ENCODE results near the gene TAB2. TPM values are rescaled to one million over a fixed set of nuclear protein-coding genes. Genes with fewer than 3 reads are reported as not detected.

Gene TAB2
- total and polyA plus RNA-seq, 2 experiments from 2014 or later = 19.8 to 59.2 TPM

- no peak for TF ChIP-seq STAT1 (IDR thresholded peaks at IDR 0.05; ENCODE audit: unreplicated experiment)
- TF ChIP-seq, protein P1, sequence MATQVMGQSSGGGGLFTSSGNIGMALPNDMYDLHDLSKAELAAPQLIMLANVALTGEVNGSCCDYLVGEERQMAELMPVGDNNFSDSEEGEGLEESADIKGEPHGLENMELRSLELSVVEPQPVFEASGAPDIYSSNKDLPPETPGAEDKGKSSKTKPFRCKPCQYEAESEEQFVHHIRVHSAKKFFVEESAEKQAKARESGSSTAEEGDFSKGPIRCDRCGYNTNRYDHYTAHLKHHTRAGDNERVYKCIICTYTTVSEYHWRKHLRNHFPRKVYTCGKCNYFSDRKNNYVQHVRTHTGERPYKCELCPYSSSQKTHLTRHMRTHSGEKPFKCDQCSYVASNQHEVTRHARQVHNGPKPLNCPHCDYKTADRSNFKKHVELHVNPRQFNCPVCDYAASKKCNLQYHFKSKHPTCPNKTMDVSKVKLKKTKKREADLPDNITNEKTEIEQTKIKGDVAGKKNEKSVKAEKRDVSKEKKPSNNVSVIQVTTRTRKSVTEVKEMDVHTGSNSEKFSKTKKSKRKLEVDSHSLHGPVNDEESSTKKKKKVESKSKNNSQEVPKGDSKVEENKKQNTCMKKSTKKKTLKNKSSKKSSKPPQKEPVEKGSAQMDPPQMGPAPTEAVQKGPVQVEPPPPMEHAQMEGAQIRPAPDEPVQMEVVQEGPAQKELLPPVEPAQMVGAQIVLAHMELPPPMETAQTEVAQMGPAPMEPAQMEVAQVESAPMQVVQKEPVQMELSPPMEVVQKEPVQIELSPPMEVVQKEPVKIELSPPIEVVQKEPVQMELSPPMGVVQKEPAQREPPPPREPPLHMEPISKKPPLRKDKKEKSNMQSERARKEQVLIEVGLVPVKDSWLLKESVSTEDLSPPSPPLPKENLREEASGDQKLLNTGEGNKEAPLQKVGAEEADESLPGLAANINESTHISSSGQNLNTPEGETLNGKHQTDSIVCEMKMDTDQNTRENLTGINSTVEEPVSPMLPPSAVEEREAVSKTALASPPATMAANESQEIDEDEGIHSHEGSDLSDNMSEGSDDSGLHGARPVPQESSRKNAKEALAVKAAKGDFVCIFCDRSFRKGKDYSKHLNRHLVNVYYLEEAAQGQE (IDR thresholded peaks at IDR 0.05; ENCODE audit: unreplicated experiment) = no peak
- no peak for TF ChIP-seq ZNF114 (CRISPR knock-in tag; IDR thresholded peaks at IDR 0.05)
- TF ChIP-seq, protein P2, sequence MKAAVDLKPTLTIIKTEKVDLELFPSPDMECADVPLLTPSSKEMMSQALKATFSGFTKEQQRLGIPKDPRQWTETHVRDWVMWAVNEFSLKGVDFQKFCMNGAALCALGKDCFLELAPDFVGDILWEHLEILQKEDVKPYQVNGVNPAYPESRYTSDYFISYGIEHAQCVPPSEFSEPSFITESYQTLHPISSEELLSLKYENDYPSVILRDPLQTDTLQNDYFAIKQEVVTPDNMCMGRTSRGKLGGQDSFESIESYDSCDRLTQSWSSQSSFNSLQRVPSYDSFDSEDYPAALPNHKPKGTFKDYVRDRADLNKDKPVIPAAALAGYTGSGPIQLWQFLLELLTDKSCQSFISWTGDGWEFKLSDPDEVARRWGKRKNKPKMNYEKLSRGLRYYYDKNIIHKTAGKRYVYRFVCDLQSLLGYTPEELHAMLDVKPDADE (IDR thresholded peaks at IDR 0.05) = no peak
Observed at GRCh38 chr6:149273318-149273717, 44.2 kb upstream of the TAB2 start (continued).

GRCh38 chr6:149275621-149276020, 41.9 kb upstream of the TAB2 start:
- Histone ChIP-seq H3K9me2 (ENCODE audit: insufficient read depth) (no peaks in the 10 kb centered on the region; the same call in 1 of the 2 replicates), H3K4me1 (ENCODE audit: insufficient read depth) (no peaks in the 10 kb centered on the region), H3K4me3 (no peak overlapping the region), H3K4me2 (no peak overlapping the region), H3K36me3 (ENCODE audit: insufficient read depth) (no peaks in the 10 kb centered on the region), H3F3A (replicated peaks; ENCODE audit: low read depth) (no peaks in the 10 kb centered on the region), H3K79me2 (replicated peaks; ENCODE audit: insufficient read depth) (no peaks in the 10 kb centered on the region), H4K20me1 (replicated peaks; ENCODE audit: insufficient read depth) (no peaks in the 10 kb centered on the region), H3K27ac (ENCODE audit: low read depth) (no peak overlapping the region), H3K27me3 (ENCODE audit: insufficient read depth) (no peaks in the 10 kb centered on the region), H2AFZ (no peak overlapping the region)
- peaks cover 3% of the 10 kb centered on the region for H3K27me3 Mint-ChIP-seq (ENCODE audit: insufficient read depth, low read depth, poor library complexity)
- ATAC-seq (no peak), DNase-seq (ENCODE audit: low spot score) (no peak)
- H3K27ac Mint-ChIP-seq = no peak overlapping the region
- no peaks in the 10 kb centered on the region; the same call in 1 of the 3 replicates for H3K36me3 Mint-ChIP-seq (ENCODE audit: low read depth)
- H3K9me3 Mint-ChIP-seq = no peaks in the 10 kb centered on the region
- H3K4me3 Mint-ChIP-seq = no peak overlapping the region
- H3K4me1 Mint-ChIP-seq = no peaks in the 10 kb centered on the region
- TF ChIP-seq, protein P2 (IDR thresholded peaks at IDR 0.05) = no peak
- TF ChIP-seq EZH2phosphoT487 (IDR thresholded peaks at IDR 0.05; ENCODE audit: unreplicated experiment) (no peak), STAT1 (IDR thresholded peaks at IDR 0.05; ENCODE audit: unreplicated experiment) (no peak), CREB1 (CRISPR knock-in tag; IDR thresholded peaks at IDR 0.05; ENCODE audit: low read depth) (no peak), ZNF114 (CRISPR knock-in tag; IDR thresholded peaks at IDR 0.05) (no peak), ZNF331 (CRISPR knock-in tag; IDR thresholded peaks at IDR 0.05; ENCODE audit: low read depth) (no peak)
- TF ChIP-seq, protein P1 (IDR thresholded peaks at IDR 0.05; ENCODE audit: unreplicated experiment) = no peak
- TF ChIP-seq, protein P3, sequence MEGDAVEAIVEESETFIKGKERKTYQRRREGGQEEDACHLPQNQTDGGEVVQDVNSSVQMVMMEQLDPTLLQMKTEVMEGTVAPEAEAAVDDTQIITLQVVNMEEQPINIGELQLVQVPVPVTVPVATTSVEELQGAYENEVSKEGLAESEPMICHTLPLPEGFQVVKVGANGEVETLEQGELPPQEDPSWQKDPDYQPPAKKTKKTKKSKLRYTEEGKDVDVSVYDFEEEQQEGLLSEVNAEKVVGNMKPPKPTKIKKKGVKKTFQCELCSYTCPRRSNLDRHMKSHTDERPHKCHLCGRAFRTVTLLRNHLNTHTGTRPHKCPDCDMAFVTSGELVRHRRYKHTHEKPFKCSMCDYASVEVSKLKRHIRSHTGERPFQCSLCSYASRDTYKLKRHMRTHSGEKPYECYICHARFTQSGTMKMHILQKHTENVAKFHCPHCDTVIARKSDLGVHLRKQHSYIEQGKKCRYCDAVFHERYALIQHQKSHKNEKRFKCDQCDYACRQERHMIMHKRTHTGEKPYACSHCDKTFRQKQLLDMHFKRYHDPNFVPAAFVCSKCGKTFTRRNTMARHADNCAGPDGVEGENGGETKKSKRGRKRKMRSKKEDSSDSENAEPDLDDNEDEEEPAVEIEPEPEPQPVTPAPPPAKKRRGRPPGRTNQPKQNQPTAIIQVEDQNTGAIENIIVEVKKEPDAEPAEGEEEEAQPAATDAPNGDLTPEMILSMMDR (conservative IDR thresholded peaks at IDR 0.05; ENCODE audit: low read depth in 2 of 2) = no peak
